CD4-positive, CD25-positive, alpha-beta regulatory T cell (primary cell): Measurements from ENCODE around the gene FBXW7. TPM values are rescaled to one million over a fixed set of nuclear protein-coding genes. Genes with fewer than 3 reads are reported as not detected.

Source experiments
- ATAC-seq, 2 donors: fragments of 150-1000 bp; cut with Tn5 transposase; one replicate each; pipeline ENCODE4 v1.10.0; 2021; ENCODE audit warnings: low read depth in 2 of 2, moderate number of reproducible peaks in 2 of 2, moderate library complexity in 1 of 2
- DNase-seq, 3 donors: peaks; one replicate each; pipeline versions ENCODE4 v3.0.0 to v3.0.0-alpha.2; 2012 to 2022; ENCODE audit warnings: mixed read lengths in 1 of 3
- H3K27ac ChIP-seq: one replicate; pipeline ENCODE4 v1.7.0; 2013; ENCODE audit warnings: mild to moderate bottlenecking, low read length; ENCODE audit not compliant: insufficient read depth, poor library complexity, severe bottlenecking
- H3K27me3 ChIP-seq: one replicate; pipeline ENCODE4 v1.7.0; 2013; ENCODE audit warnings: low read length; ENCODE audit not compliant: control insufficient read depth, insufficient read depth
- H3K36me3 ChIP-seq: one replicate; pipeline ENCODE4 v1.7.0; 2013; ENCODE audit warnings: mild to moderate bottlenecking, low read length, moderate library complexity; ENCODE audit not compliant: control insufficient read depth, insufficient read depth
- H3K4me1 ChIP-seq: 2 replicates; pipeline ENCODE4 v1.7.0; 2013; ENCODE audit warnings: mild to moderate bottlenecking, low read length; ENCODE audit not compliant: insufficient read depth, control insufficient read depth, poor library complexity, severe bottlenecking
- H3K4me3 ChIP-seq: one replicate; pipeline ENCODE4 v1.7.0; 2013; ENCODE audit warnings: low read depth, mild to moderate bottlenecking, low read length, moderate library complexity
- H3K9me3 ChIP-seq, 2 experiments: 1 replicate in 1 of 2; 2 replicates in 1 of 2; pipeline ENCODE4 v1.7.0; 2013; ENCODE audit warnings: low read length in 2 of 2, mild to moderate bottlenecking in 1 of 2, moderate library complexity in 1 of 2; ENCODE audit not compliant: control insufficient read depth in 2 of 2
- H3K27ac Mint-ChIP-seq, 3 donors: one replicate each; pipeline ENCODE4 v1.8.0; 2020 to 2022; ENCODE audit warnings: mild to moderate bottlenecking in 3 of 3, mixed read lengths in 3 of 3, moderate library complexity in 2 of 3
- H3K27me3 Mint-ChIP-seq: one replicate; pipeline ENCODE4 v1.8.0; 2022; ENCODE audit warnings: mild to moderate bottlenecking, mixed read lengths
- H3K36me3 Mint-ChIP-seq: one replicate; pipeline ENCODE4 v1.8.0; 2020; ENCODE audit warnings: mixed read lengths
- H3K4me1 Mint-ChIP-seq, 4 donors: one replicate each; pipeline ENCODE4 v1.8.0; 2020 to 2022; ENCODE audit warnings: mixed read lengths in 4 of 4, mild to moderate bottlenecking in 1 of 4
- H3K4me3 Mint-ChIP-seq, 4 donors: one replicate each; pipeline ENCODE4 v1.8.0; 2020 to 2022; ENCODE audit warnings: mild to moderate bottlenecking in 4 of 4, mixed read lengths in 4 of 4, moderate library complexity in 3 of 4
- H3K9me3 Mint-ChIP-seq, 7 donors: one replicate each; pipeline ENCODE4 v1.8.0; 2020 to 2022; ENCODE audit warnings: mixed read lengths in 7 of 7, mild to moderate bottlenecking in 3 of 7, moderate library complexity in 2 of 7
- polyA plus RNA-seq, 4 donors: library from polyadenylated mRNA; unstranded; fragments of 300-500 nt; fragmentation: Illumina TruSeq; gene quantifications; one replicate each; pipeline ENCODE4 v1.2.3, GENCODE V29; 2021
- total RNA-seq: library from RNA; stranded (reverse); gene quantifications from one replicate; pipeline ENCODE4 v1.2.3, GENCODE V29; 2022

The FBXW7 gene
- total and polyA plus RNA-seq, 5 donors from 2014 or later = 43.8 to 146 (median 49.1) TPM

- peak overlapping the region; percentile 1 to 86 (median 7) for H3K4me3 Mint-ChIP-seq
- H3K27ac Mint-ChIP-seq = peak overlapping the region in 2 of 3 donors; percentile 16 to 31
- Histone ChIP-seq H3K9me3 (no peaks in the 10 kb centered on the region), H3K27ac (no peak overlapping the region), H3K4me1 (peaks cover 52% of the 10 kb centered on the region), H3K36me3 (peaks cover 6% of the 10 kb centered on the region), H3K27me3 (no peaks in the 10 kb centered on the region), H3K4me3 (peak overlapping the region; percentile 57)
- peaks cover 47 to 84% (median 71%) of the 10 kb centered on the region in 4 donors for H3K4me1 Mint-ChIP-seq
- DNase-seq (no peak), ATAC-seq (no peak)
- peaks cover 20% of the 10 kb centered on the region for H3K36me3 Mint-ChIP-seq
- H3K27me3 Mint-ChIP-seq = no peaks in the 10 kb centered on the region
- H3K9me3 Mint-ChIP-seq = peaks cover 0 to 2% (median 0%) of the 10 kb centered on the region in 7 donors
Observed at GRCh38 chr4:152512483-152512882, 23.4 kb downstream of the FBXW7 start.

GRCh38 chr4:152510349-152511147 is 25.3 kb downstream of the FBXW7 start:
- peak overlapping the region in 2 of 3 donors; percentile 12 to 57 for H3K27ac Mint-ChIP-seq
- peak overlapping the region; percentile 51 to 78 (median 68) for H3K4me3 Mint-ChIP-seq
- Histone ChIP-seq H3K9me3 (no peaks in the 10 kb centered on the region), H3K36me3 (peaks cover 8% of the 10 kb centered on the region), H3K27me3 (no peaks in the 10 kb centered on the region), H3K4me1 (peaks cover 45% of the 10 kb centered on the region), H3K27ac (peak overlapping the region; percentile 52), H3K4me3 (peak overlapping the region; percentile 72)
- H3K9me3 Mint-ChIP-seq = peaks cover 0 to 2% (median 0%) of the 10 kb centered on the region in 7 donors
- ATAC-seq (no peak), DNase-seq (peak in 1 of 3 donors; percentile 14)
- peaks cover 27% of the 10 kb centered on the region for H3K36me3 Mint-ChIP-seq
- no peaks in the 10 kb centered on the region for H3K27me3 Mint-ChIP-seq
- H3K4me1 Mint-ChIP-seq = peaks cover 51 to 87% (median 62%) of the 10 kb centered on the region in 4 donors

GRCh38 chr4:152509595-152510225 is 26.2 kb downstream of the FBXW7 start:
- Mint-ChIP-seq H3K9me3 (peaks cover 0 to 2% (median 0%) of the 10 kb centered on the region in 7 donors), H3K36me3 (peaks cover 23% of the 10 kb centered on the region), H3K4me3 (peak overlapping the region in 2 of 4 donors; percentile 4 to 77), H3K27me3 (no peaks in the 10 kb centered on the region), H3K4me1 (peaks cover 47 to 83% (median 57%) of the 10 kb centered on the region in 4 donors), H3K27ac (peak overlapping the region in 1 of 3 donors; percentile 38)
- Histone ChIP-seq H3K4me1 (peaks cover 45% of the 10 kb centered on the region), H3K9me3 (no peaks in the 10 kb centered on the region), H3K27ac (peak overlapping the region; percentile 18), H3K27me3 (no peaks in the 10 kb centered on the region), H3K36me3 (peaks cover 8% of the 10 kb centered on the region), H3K4me3 (peak overlapping the region; percentile 72)
- ATAC-seq = no peak
- no peak for DNase-seq

GRCh38 chr4:152508818-152509217 is 27.1 kb downstream of the FBXW7 start:
- no peak for DNase-seq
- Mint-ChIP-seq H3K9me3 (no peaks in the 10 kb centered on the region), H3K27ac (peak overlapping the region in 1 of 3 donors; percentile 48), H3K27me3 (no peaks in the 10 kb centered on the region), H3K36me3 (peaks cover 16% of the 10 kb centered on the region), H3K4me3 (no peak overlapping the region), H3K4me1 (peaks cover 42 to 78% (median 50%) of the 10 kb centered on the region in 4 donors)
- Histone ChIP-seq H3K27me3 (no peaks in the 10 kb centered on the region), H3K4me1 (peaks cover 38% of the 10 kb centered on the region), H3K36me3 (peaks cover 8% of the 10 kb centered on the region), H3K9me3 (no peaks in the 10 kb centered on the region), H3K4me3 (no peak overlapping the region), H3K27ac (no peak overlapping the region)
- no peak for ATAC-seq

DNA sequence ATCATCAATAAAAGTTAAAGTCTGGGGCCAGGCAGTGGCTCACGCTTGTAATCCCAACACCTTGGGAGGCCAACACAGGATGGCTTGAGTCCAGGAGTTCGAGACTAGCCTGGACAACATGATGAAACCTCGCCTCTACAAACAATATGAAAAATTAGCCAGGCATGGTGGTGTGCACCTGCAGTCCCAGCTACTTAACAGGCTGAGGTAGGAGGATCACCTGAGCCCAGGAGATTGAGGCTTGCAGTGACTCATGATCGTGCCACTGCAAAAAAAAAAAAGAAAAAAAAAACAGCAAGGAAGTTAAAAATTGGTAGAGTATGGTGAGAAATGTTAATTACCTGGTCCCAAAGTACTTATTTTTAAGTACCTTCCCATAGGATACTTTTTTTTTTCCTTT is 27.5 kb downstream of the FBXW7 start:
- H3K4me1 ChIP-seq = peaks cover 35% of the 10 kb centered on the region
- Mint-ChIP-seq H3K4me1 (peaks cover 41 to 77% (median 51%) of the 10 kb centered on the region in 4 donors), H3K27ac (peak overlapping the region in 1 of 3 donors; percentile 48), H3K4me3 (no peak overlapping the region), H3K36me3 (peaks cover 16% of the 10 kb centered on the region), H3K9me3 (no peaks in the 10 kb centered on the region), H3K27me3 (no peaks in the 10 kb centered on the region)
- H3K4me3 ChIP-seq = no peak overlapping the region
- ATAC-seq = no peak
- no peaks in the 10 kb centered on the region for H3K27me3 ChIP-seq
- no peak for DNase-seq
- peaks cover 8% of the 10 kb centered on the region for H3K36me3 ChIP-seq
- no peaks in the 10 kb centered on the region for H3K9me3 ChIP-seq
- no peak overlapping the region for H3K27ac ChIP-seq

GRCh38 chr4:152503653-152504290 is 32.1 kb downstream of the FBXW7 start:
- H3K36me3 ChIP-seq = peaks cover 8% of the 10 kb centered on the region
- no peak overlapping the region for H3K27ac Mint-ChIP-seq
- DNase-seq = no peak

DNA sequence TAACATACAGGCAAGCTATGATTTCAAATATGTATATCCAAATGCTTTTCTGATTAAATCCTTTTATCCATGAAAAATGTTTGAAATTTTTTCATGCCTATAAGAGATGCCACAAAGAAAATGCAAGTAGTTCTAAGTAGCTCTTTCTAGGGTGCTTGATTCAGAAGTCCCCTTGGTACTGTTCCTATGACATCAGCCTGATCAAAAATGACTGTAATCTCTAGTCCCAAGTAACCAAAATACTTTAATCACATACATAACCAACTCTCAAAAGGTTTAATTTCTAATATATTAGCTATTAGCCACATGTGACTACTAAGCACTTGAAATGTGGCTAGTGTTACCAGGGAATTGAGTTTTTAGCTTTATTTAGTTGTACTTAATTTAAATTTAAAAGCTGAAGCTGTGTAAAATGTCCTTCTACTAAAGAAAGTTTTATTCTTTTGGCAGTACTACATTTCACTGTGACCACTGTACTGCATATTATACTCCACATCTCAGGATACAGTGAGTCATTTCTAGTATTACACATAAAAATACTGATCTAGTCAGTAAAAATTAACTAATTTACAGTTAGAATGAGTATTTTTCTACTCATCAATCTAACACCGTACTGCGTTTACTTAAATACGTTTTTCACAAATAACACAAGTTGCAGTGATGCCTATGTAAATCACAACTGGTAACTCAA is 33.9 kb downstream of the FBXW7 start:
- Histone ChIP-seq H3K27me3 (no peaks in the 10 kb centered on the region), H3K27ac (no peak overlapping the region), H3K9me3 (no peaks in the 10 kb centered on the region), H3K4me3 (no peak overlapping the region), H3K4me1 (peaks cover 9% of the 10 kb centered on the region), H3K36me3 (no peaks in the 10 kb centered on the region)
- DNase-seq (no peak), ATAC-seq (no peak)
- H3K4me3 Mint-ChIP-seq = no peak overlapping the region
- peaks cover 5% of the 10 kb centered on the region for H3K36me3 Mint-ChIP-seq
- peak overlapping the region in 1 of 3 donors; percentile 5 for H3K27ac Mint-ChIP-seq
- peaks cover 35 to 54% (median 42%) of the 10 kb centered on the region in 4 donors for H3K4me1 Mint-ChIP-seq
- H3K27me3 Mint-ChIP-seq = no peaks in the 10 kb centered on the region
- H3K9me3 Mint-ChIP-seq = no peaks in the 10 kb centered on the region

More at GRCh38 chr4:152503653-152504290, 32.1 kb downstream of the FBXW7 start:
- no peaks in the 10 kb centered on the region for H3K27me3 ChIP-seq
- no peaks in the 10 kb centered on the region for H3K9me3 ChIP-seq
- H3K4me3 ChIP-seq = no peak overlapping the region
- H3K36me3 Mint-ChIP-seq = peaks cover 16% of the 10 kb centered on the region
- H3K4me1 ChIP-seq = peaks cover 14% of the 10 kb centered on the region
- no peak overlapping the region for H3K4me3 Mint-ChIP-seq
- H3K27ac ChIP-seq = no peak overlapping the region
- H3K9me3 Mint-ChIP-seq = no peaks in the 10 kb centered on the region
- H3K27me3 Mint-ChIP-seq = no peaks in the 10 kb centered on the region
- no peak for ATAC-seq
- H3K4me1 Mint-ChIP-seq = peaks cover 27 to 57% (median 34%) of the 10 kb centered on the region in 4 donors
